MM.1S (cell line): ENCODE results near the gene DEDD.

Experiments used
- DNase-seq: peaks from one replicate; pipeline ENCODE4 v3.0.0-alpha.2; 2015
- H2AFZ ChIP-seq: fragments of 300-600 bp; sonication (generic); 2 replicates; pipeline ENCODE4 v1.6.0; 2016; ENCODE audit warnings: antibody characterized with exemption, low read length
- H3F3A ChIP-seq: fragments of 300-600 bp; sonication (generic); 2 replicates; pipeline ENCODE4 v1.6.1; 2016; ENCODE audit warnings: mild to moderate bottlenecking, antibody characterized with exemption, low read length, moderate library complexity, mixed read lengths; ENCODE audit not compliant: insufficient read depth
- H3K27ac ChIP-seq: fragments of 300-600 bp; sonication (generic); 2 replicates; pipeline ENCODE4 v1.5.1; 2016; ENCODE audit warnings: mild to moderate bottlenecking, low read length
- H3K27me3 ChIP-seq: fragments of 300-600 bp; sonication (generic); replicated peaks from 2 replicates; pipeline ENCODE4 v1.6.0; 2016; ENCODE audit warnings: low read length; ENCODE audit not compliant: insufficient read depth
- H3K36me3 ChIP-seq: fragments of 300-600 bp; sonication (generic); replicated peaks from 2 replicates; pipeline ENCODE4 v1.6.1; 2016; ENCODE audit warnings: mild to moderate bottlenecking, low read length, mixed read lengths; ENCODE audit not compliant: insufficient read depth
- H3K4me1 ChIP-seq: fragments of 300-600 bp; sonication (generic); 2 replicates; pipeline ENCODE4 v1.6.1; 2016; ENCODE audit warnings: low read length, mixed read lengths
- H3K4me2 ChIP-seq: fragments of 300-600 bp; sonication (generic); 2 replicates; pipeline ENCODE4 v1.6.0; 2016; ENCODE audit warnings: low read depth, low read length
- H3K4me3 ChIP-seq: fragments of 300-600 bp; sonication (generic); 2 replicates; pipeline ENCODE4 v1.5.1; 2016; ENCODE audit warnings: low read length, mixed read lengths
- H3K79me2 ChIP-seq: fragments of 300-600 bp; sonication (generic); 2 replicates; pipeline ENCODE4 v1.6.1; 2016; ENCODE audit warnings: mixed run types, low read length, mixed read lengths
- H3K9ac ChIP-seq: fragments of 300-600 bp; sonication (generic); 2 replicates; pipeline ENCODE4 v1.6.1; 2016; ENCODE audit warnings: low read length, mixed read lengths
- H3K9me2 ChIP-seq: fragments of 300-600 bp; sonication (generic); replicated peaks from 2 replicates; pipeline ENCODE4 v1.6.1; 2016; ENCODE audit warnings: mild to moderate bottlenecking, low read length, mixed read lengths; ENCODE audit not compliant: insufficient read depth
- H3K9me3 ChIP-seq: fragments of 300-600 bp; sonication (generic); replicated peaks from 2 replicates; pipeline ENCODE4 v1.6.1; 2016; ENCODE audit warnings: mild to moderate bottlenecking, low read length, mixed read lengths; ENCODE audit not compliant: insufficient read depth
- H4K20me1 ChIP-seq: fragments of 300-600 bp; sonication (generic); 2 replicates; pipeline ENCODE4 v1.6.1; 2016; ENCODE audit warnings: mild to moderate bottlenecking, low read length, moderate library complexity, mixed read lengths; ENCODE audit not compliant: insufficient read depth
- EZH2 ChIP-seq: fragments of 300-600 bp; sonication (generic); optimal IDR thresholded peaks from 2 replicates; pipeline ENCODE3; 2017; ENCODE audit warnings: low read depth, mild to moderate bottlenecking, antibody characterized with exemption, low read length, mixed read lengths
- EZH2phosphoT487 ChIP-seq: fragments of 300-600 bp; sonication (generic); IDR thresholded peaks from 2 replicates; pipeline ENCODE4 v1.6.1; 2018; ENCODE audit warnings: antibody characterized with exemption, low read length
- TF ChIP-seq, protein P1 (sequence below): fragments of 300-600 bp; sonication (generic); IDR thresholded peaks from 2 replicates; pipeline ENCODE4 v1.5.1; 2016; ENCODE audit warnings: antibody characterized with exemption, low read length, mixed read lengths

Gene DEDD, protein sequence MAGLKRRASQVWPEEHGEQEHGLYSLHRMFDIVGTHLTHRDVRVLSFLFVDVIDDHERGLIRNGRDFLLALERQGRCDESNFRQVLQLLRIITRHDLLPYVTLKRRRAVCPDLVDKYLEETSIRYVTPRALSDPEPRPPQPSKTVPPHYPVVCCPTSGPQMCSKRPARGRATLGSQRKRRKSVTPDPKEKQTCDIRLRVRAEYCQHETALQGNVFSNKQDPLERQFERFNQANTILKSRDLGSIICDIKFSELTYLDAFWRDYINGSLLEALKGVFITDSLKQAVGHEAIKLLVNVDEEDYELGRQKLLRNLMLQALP

DNA sequence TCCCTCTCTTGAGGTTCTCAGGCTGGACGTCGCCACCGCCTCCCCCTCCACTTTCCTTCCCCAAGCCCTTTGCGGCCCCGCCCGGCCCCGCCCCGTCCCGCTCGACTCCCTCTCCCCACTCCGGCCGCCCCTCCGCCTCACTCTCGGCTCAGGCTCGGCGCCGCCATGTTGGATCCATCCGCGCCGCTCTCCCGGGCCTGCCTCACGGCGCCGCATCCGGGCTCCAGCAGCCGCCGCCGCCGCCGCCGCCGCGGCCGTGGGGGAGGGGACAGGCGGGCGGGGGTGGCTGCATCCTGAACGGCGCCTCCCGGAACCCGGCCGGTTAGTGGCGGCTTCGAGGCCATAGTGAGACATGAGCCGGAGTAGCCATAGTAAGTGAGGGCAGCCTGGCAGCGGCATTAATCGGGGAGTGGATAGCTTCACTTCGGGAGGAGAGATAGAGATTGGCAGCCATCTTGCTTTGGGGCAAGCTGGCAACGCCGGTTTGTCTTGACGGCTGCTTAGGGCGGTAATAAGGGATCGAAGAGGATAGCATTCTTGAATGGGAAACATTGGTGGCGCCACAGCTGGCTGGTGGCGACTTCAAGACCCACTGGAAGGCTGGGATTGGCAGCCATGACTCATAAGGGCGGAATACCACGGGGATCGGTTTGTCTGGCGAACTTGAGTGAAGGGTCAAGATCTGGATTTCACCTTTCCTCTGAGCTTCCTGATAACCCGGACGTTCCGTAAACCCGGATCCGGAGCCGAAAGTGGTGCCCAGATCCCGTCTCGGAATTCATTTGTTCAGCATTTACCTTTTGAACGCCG is at the start of gene DEDD:
Gene DEDD, minus strand, starts transcription at position 258 of the 810 bp plus-strand sequence. CDS start 8,205 bp downstream, outside the sequence.
- Histone ChIP-seq H3K79me2 (peaks cover 82% of the 10 kb centered on the region), H3F3A (peaks cover 33% of the 10 kb centered on the region)

DNA sequence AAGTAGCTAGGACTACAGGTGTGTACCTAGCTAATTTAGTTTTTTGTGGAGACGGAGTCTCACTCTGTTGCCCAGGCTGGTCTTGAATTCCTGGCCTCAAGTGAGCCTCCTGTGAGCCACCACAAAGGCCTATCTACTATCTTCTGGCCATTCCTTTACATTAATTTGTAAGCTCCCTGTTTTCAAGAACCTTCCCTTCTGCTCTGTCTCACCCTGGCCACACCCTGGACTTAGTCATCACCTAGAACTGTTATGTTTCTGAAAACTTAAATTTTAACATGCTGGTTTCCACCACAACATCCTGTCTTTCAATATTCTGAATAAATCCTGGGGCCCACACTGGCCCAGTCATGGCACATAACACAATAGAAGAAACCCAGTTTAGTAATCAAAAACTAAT is 49.7 kb upstream of the DEDD start:
- Histone ChIP-seq H3F3A (peaks cover 50% of the 10 kb centered on the region), H3K4me2 (peak overlapping the region; percentile 44), H3K4me3 (no peak overlapping the region), H2AFZ (peak overlapping the region; percentile 51), H3K79me2 (peaks cover 2% of the 10 kb centered on the region), H3K9ac (peak overlapping the region; percentile 1; the same call in 1 of the 2 replicates), H3K9me3 (no peaks in the 10 kb centered on the region), H3K27me3 (no peaks in the 10 kb centered on the region), H3K9me2 (no peaks in the 10 kb centered on the region), H4K20me1 (no peaks in the 10 kb centered on the region), H3K36me3 (no peaks in the 10 kb centered on the region), H3K4me1 (peaks cover 67% of the 10 kb centered on the region), H3K27ac (peak overlapping the region; percentile 89; the same call in 1 of the 2 replicates)
- peak; percentile 89 for DNase-seq
- TF ChIP-seq EZH2phosphoT487 (no peak), EZH2 (no peak)
- TF ChIP-seq, protein P1, sequence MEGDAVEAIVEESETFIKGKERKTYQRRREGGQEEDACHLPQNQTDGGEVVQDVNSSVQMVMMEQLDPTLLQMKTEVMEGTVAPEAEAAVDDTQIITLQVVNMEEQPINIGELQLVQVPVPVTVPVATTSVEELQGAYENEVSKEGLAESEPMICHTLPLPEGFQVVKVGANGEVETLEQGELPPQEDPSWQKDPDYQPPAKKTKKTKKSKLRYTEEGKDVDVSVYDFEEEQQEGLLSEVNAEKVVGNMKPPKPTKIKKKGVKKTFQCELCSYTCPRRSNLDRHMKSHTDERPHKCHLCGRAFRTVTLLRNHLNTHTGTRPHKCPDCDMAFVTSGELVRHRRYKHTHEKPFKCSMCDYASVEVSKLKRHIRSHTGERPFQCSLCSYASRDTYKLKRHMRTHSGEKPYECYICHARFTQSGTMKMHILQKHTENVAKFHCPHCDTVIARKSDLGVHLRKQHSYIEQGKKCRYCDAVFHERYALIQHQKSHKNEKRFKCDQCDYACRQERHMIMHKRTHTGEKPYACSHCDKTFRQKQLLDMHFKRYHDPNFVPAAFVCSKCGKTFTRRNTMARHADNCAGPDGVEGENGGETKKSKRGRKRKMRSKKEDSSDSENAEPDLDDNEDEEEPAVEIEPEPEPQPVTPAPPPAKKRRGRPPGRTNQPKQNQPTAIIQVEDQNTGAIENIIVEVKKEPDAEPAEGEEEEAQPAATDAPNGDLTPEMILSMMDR, result no peak

More for the DNA sequence above, at the start of gene DEDD:
- Histone ChIP-seq H3K9me2 (no peaks in the 10 kb centered on the region), H3K9me3 (no peaks in the 10 kb centered on the region), H3K27me3 (no peaks in the 10 kb centered on the region), H3K36me3 (no peaks in the 10 kb centered on the region), H3K4me2 (peak within 1 kb of the TSS; percentile 95), H2AFZ (peak within 1 kb of the TSS; percentile 90), H4K20me1 (no peaks in the 10 kb centered on the region), H3K4me3 (peak within 1 kb of the TSS; percentile 88), H3K4me1 (peaks cover 9% of the 10 kb centered on the region; the same call in 1 of the 2 replicates), H3K27ac (peak within 1 kb of the TSS; percentile 52; the same call in 1 of the 2 replicates), H3K9ac (peak within 1 kb of the TSS; percentile 81)
- peak; percentile 97 for DNase-seq
- no peak for TF ChIP-seq EZH2phosphoT487
- TF ChIP-seq EZH2, result no peak
- TF ChIP-seq, protein P1, result no peak

DNA sequence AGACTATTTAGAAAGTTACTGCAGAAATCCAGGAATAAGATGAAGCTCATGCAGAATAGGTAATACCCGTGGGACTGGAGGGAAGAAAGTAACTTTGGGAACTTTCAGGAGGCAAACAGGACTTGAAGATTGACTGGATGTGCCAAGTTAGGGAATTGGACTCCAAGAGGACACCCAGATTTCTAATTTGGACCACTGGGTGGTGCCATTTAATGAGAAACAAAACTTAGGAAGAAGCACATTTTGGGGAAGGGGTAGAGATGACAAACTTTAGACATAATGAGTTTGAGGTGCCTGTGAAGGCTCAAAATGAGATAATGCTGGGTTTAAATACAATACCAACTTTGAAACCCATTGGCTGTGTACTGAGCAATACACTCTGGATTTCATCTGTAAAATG is 48.2 kb upstream of the DEDD start:
- Histone ChIP-seq H3K27me3 (no peaks in the 10 kb centered on the region), H3K9me2 (no peaks in the 10 kb centered on the region), H3K4me1 (peaks cover 52% of the 10 kb centered on the region), H3F3A (peaks cover 49% of the 10 kb centered on the region), H3K9me3 (no peaks in the 10 kb centered on the region), H3K27ac (no peak overlapping the region), H2AFZ (no peak overlapping the region), H3K4me3 (no peak overlapping the region), H3K36me3 (no peaks in the 10 kb centered on the region), H3K9ac (no peak overlapping the region), H3K4me2 (no peak overlapping the region), H4K20me1 (no peaks in the 10 kb centered on the region), H3K79me2 (peaks cover 18% of the 10 kb centered on the region)
- peak; percentile 36 for DNase-seq
- TF ChIP-seq, protein P1, result peak; percentile 66
- TF ChIP-seq EZH2, result no peak
- TF ChIP-seq EZH2phosphoT487, result no peak
